ENCODE results near the gene CCND1. TPM values are rescaled to one million over a fixed set of nuclear protein-coding genes. Genes with fewer than 3 reads are reported as not detected.

CCND1 gene
- total RNA-seq, 1 experiment from 2014 or later, result 331 TPM

DNA sequence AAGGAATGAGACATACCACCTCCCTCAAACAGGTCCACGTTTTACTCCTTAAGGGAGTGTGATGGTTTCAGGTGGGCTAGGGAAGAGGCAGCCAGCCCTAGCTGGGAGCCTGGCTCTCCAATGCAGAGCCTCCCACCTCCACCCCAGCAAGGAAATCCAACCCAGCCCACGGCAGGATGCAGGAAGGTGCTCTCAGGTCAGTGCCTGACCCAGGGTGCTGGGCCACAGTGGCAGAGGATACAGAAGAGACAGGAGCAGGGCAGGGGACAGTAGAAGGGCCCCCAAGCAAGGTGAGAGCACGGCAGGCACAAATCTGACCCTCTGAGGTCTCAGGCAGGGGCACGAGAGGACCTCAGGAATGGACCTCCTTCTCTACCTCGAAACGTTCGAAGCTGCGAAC, 26.9 kb upstream of the CCND1 start:
- H3K27ac Mint-ChIP-seq (ENCODE audit: unreplicated experiment), result no peak overlapping the region
- H3K4me3 ChIP-seq (ENCODE audit: low read depth, low read length), result no peak overlapping the region
- BruUV-seq (replicated peaks), result no TSS peak
- CTCF ChIA-PET, result no interaction called here
- peaks cover 37% of the 10 kb centered on the region for H3K4me1 ChIP-seq
- H3K4me1 Mint-ChIP-seq (ENCODE audit: low read depth, unreplicated experiment), result peaks cover 21% of the 10 kb centered on the region
- H3K36me3 Mint-ChIP-seq (ENCODE audit: insufficient read depth, unreplicated experiment), result no peaks in the 10 kb centered on the region
- 0 out of 2 replicates have a peak, but pooled peaks cover 3% of the 10 kb centered on the region for H3K9me3 ChIP-seq
- POLR2A ChIA-PET, result no interaction called here
- H3K27me3 Mint-ChIP-seq (ENCODE audit: insufficient read depth, unreplicated experiment), result no peaks in the 10 kb centered on the region
- H3K36me3 ChIP-seq (ENCODE audit: control insufficient read depth, insufficient read depth, low read length), result no peaks in the 10 kb centered on the region
- H3K9me3 Mint-ChIP-seq (ENCODE audit: unreplicated experiment), result no peaks in the 10 kb centered on the region
- TF ChIP-seq, protein P1, sequence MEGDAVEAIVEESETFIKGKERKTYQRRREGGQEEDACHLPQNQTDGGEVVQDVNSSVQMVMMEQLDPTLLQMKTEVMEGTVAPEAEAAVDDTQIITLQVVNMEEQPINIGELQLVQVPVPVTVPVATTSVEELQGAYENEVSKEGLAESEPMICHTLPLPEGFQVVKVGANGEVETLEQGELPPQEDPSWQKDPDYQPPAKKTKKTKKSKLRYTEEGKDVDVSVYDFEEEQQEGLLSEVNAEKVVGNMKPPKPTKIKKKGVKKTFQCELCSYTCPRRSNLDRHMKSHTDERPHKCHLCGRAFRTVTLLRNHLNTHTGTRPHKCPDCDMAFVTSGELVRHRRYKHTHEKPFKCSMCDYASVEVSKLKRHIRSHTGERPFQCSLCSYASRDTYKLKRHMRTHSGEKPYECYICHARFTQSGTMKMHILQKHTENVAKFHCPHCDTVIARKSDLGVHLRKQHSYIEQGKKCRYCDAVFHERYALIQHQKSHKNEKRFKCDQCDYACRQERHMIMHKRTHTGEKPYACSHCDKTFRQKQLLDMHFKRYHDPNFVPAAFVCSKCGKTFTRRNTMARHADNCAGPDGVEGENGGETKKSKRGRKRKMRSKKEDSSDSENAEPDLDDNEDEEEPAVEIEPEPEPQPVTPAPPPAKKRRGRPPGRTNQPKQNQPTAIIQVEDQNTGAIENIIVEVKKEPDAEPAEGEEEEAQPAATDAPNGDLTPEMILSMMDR (IDR thresholded peaks at IDR 0.05; ENCODE audit: insufficient read depth in 1 of 2, low read depth in 1 of 2, low read length in 1 of 2, severe bottlenecking in 1 of 2, unreplicated experiment in 1 of 2), result no peak
- no peak overlapping the region for H3K4me3 Mint-ChIP-seq (ENCODE audit: unreplicated experiment)
- intact Hi-C loops (cut with micrococcal nuclease; ENCODE audit: unreplicated experiment), result no loop called here
- no peak for DNase-seq
- H3K27me3 ChIP-seq (replicated peaks; ENCODE audit: control insufficient read depth, insufficient read depth, low read length), result no peaks in the 10 kb centered on the region

DNA sequence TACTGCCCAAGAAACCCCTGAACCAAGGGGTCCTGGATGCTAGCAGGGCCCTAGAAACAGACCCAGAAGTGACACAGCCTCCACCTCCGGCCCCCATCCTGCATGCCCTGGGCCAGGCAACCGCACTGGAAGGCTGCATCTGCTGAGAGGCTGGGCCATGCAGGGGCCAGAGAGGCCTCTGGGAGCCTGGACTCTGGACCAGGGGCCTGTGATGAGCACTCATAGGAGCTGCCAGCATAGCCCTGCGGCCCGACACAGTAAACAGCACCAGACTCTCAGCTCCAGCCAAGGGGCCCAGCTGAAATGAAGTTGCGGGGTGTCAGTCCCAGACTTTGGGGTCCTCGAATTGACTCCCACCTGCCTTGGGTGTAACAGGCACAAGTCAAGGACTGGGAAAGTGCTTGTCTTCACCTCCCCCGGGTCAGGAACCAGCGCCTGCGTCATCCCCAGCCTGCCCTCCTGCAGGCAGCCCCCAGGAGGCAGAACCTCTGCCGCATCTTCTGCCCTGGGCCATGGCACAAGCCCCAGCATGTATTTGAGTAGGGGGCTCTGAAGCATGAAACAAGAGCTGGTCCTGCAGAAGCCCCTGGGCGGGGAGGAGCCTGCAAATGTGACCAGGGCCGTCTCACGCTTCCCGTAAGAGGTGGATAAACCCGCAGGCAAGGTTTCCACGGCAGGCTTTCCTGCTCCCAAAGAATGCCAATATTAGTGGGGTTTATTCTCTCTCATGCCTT, 25.2 kb upstream of the CCND1 start:
- ChIA-PET POLR2A (no interaction called here), CTCF (no interaction called here)
- Mint-ChIP-seq H3K4me3 (ENCODE audit: unreplicated experiment) (no peak overlapping the region), H3K4me1 (ENCODE audit: low read depth, unreplicated experiment) (peaks cover 19% of the 10 kb centered on the region), H3K9me3 (ENCODE audit: unreplicated experiment) (no peaks in the 10 kb centered on the region), H3K36me3 (ENCODE audit: insufficient read depth, unreplicated experiment) (no peaks in the 10 kb centered on the region), H3K27ac (ENCODE audit: unreplicated experiment) (peak overlapping the region; percentile 12), H3K27me3 (ENCODE audit: insufficient read depth, unreplicated experiment) (no peaks in the 10 kb centered on the region)
- peaks cover 24% of the 10 kb centered on the region for H3K4me1 ChIP-seq
- no peak overlapping the region for H3K4me3 ChIP-seq (ENCODE audit: low read depth, low read length)
- H3K27me3 ChIP-seq (replicated peaks; ENCODE audit: control insufficient read depth, insufficient read depth, low read length), result no peaks in the 10 kb centered on the region
- H3K36me3 ChIP-seq (ENCODE audit: control insufficient read depth, insufficient read depth, low read length), result no peaks in the 10 kb centered on the region
- TF ChIP-seq, protein P1 (IDR thresholded peaks at IDR 0.05; ENCODE audit: insufficient read depth in 1 of 2, low read depth in 1 of 2, low read length in 1 of 2, severe bottlenecking in 1 of 2, unreplicated experiment in 1 of 2), result no peak
- no peak for DNase-seq
- intact Hi-C loops (cut with micrococcal nuclease; ENCODE audit: unreplicated experiment), result no loop called here
- BruUV-seq (replicated peaks), result no TSS peak
- H3K9me3 ChIP-seq, result 0 out of 2 replicates have a peak, but pooled peaks cover 3% of the 10 kb centered on the region

- POLR2A ChIA-PET, result interaction anchor here (0.6 kb wide), 1 partner anchor 22 kb away, joined by 4 read pairs; no protein-coding TSS in a partner anchor
- H3K27ac Mint-ChIP-seq (ENCODE audit: unreplicated experiment), result no peak overlapping the region
- no peaks in the 10 kb centered on the region for H3K36me3 Mint-ChIP-seq (ENCODE audit: insufficient read depth, unreplicated experiment)
- no peak overlapping the region for H3K4me3 Mint-ChIP-seq (ENCODE audit: unreplicated experiment)
- no TSS peak for BruUV-seq (replicated peaks)
- Histone ChIP-seq H3K36me3 (ENCODE audit: control insufficient read depth, insufficient read depth, low read length) (no peaks in the 10 kb centered on the region), H3K4me1 (peaks cover 18% of the 10 kb centered on the region), H3K9me3 (0 out of 2 replicates have a peak, but pooled peaks cover 3% of the 10 kb centered on the region), H3K27me3 (replicated peaks; ENCODE audit: control insufficient read depth, insufficient read depth, low read length) (no peaks in the 10 kb centered on the region), H3K4me3 (ENCODE audit: low read depth, low read length) (no peak overlapping the region)
- no peaks in the 10 kb centered on the region for H3K9me3 Mint-ChIP-seq (ENCODE audit: unreplicated experiment)
- DNase-seq, result no peak
- intact Hi-C loops (cut with micrococcal nuclease; ENCODE audit: unreplicated experiment), result no loop called here
- TF ChIP-seq, protein P1 (IDR thresholded peaks at IDR 0.05; ENCODE audit: insufficient read depth in 1 of 2, low read depth in 1 of 2, low read length in 1 of 2, severe bottlenecking in 1 of 2, unreplicated experiment in 1 of 2), result no peak
- H3K4me1 Mint-ChIP-seq (ENCODE audit: low read depth, unreplicated experiment), result peaks cover 16% of the 10 kb centered on the region
- H3K27me3 Mint-ChIP-seq (ENCODE audit: insufficient read depth, unreplicated experiment), result no peaks in the 10 kb centered on the region
- CTCF ChIA-PET, result no interaction called here
Observed at GRCh38 chr11:69617220-69617619, 23.7 kb upstream of the CCND1 start.
